Progenitor cell of endocrine pancreas (in vitro differentiated cells): ENCODE results near the gene RELT. TPM values are rescaled to one million over a fixed set of nuclear protein-coding genes. Genes with fewer than 3 reads are reported as not detected.

ENCODE experiments used
- DNase-seq: peaks from one replicate; pipeline ENCODE4 v3.0.0; 2021; ENCODE audit warnings: low spot score; ENCODE audit not compliant: unreplicated experiment
- H3K27ac Mint-ChIP-seq: 2 replicates; pipeline ENCODE4 v1.8.0; 2021; ENCODE audit warnings: mild to moderate bottlenecking, moderate library complexity, mixed read lengths
- H3K27me3 Mint-ChIP-seq: 2 replicates; pipeline ENCODE4 v1.8.0; 2021; ENCODE audit warnings: mixed read lengths
- H3K36me3 Mint-ChIP-seq: 2 replicates; pipeline ENCODE4 v1.8.0; 2022; ENCODE audit warnings: mixed read lengths; ENCODE audit not compliant: insufficient read depth
- H3K4me1 Mint-ChIP-seq: 2 replicates; pipeline ENCODE4 v1.8.0; 2021; ENCODE audit warnings: low read depth, mixed read lengths
- H3K4me3 Mint-ChIP-seq: 2 replicates; pipeline ENCODE4 v1.8.0; 2021; ENCODE audit warnings: low read depth, mild to moderate bottlenecking, moderate library complexity, mixed read lengths
- H3K9me3 Mint-ChIP-seq: 2 replicates; pipeline ENCODE4 v1.8.0; 2021; ENCODE audit warnings: low read depth, mixed read lengths
- CTCF ChIP-seq: fragments of 200-600 bp; sonication (generic); IDR thresholded peaks from one replicate; pipeline ENCODE4 v1.5.0; 2021; ENCODE audit warnings: antibody characterized with exemption, mild to moderate bottlenecking; ENCODE audit not compliant: unreplicated experiment
- total RNA-seq: library from RNA; stranded (reverse); gene quantifications from 2 replicates; pipeline ENCODE4 v1.2.1, GENCODE V29; 2021

RELT gene
- total RNA-seq, 1 donor from 2014 or later, result 5.3 TPM

- no peaks in the 10 kb centered on the region for H3K9me3 Mint-ChIP-seq
- no peak overlapping the region for H3K27ac Mint-ChIP-seq
- H3K4me3 Mint-ChIP-seq, result no peak overlapping the region
Observed at GRCh38 chr11:73348838-73349237, 27.4 kb upstream of the RELT start.

GRCh38 chr11:73349633-73350032, 26.6 kb upstream of the RELT start:
- Mint-ChIP-seq H3K36me3 (peaks cover 11% of the 10 kb centered on the region), H3K4me3 (no peak overlapping the region), H3K9me3 (no peaks in the 10 kb centered on the region), H3K27me3 (no peaks in the 10 kb centered on the region), H3K27ac (no peak overlapping the region), H3K4me1 (peaks cover 4% of the 10 kb centered on the region)
- DNase-seq, result no peak
- no peak for TF ChIP-seq CTCF

More at GRCh38 chr11:73348838-73349237, 27.4 kb upstream of the RELT start:
- H3K36me3 Mint-ChIP-seq, result peaks cover 11% of the 10 kb centered on the region
- peaks cover 4% of the 10 kb centered on the region for H3K4me1 Mint-ChIP-seq
- DNase-seq, result no peak
- no peaks in the 10 kb centered on the region for H3K27me3 Mint-ChIP-seq
- TF ChIP-seq CTCF, result no peak

DNA sequence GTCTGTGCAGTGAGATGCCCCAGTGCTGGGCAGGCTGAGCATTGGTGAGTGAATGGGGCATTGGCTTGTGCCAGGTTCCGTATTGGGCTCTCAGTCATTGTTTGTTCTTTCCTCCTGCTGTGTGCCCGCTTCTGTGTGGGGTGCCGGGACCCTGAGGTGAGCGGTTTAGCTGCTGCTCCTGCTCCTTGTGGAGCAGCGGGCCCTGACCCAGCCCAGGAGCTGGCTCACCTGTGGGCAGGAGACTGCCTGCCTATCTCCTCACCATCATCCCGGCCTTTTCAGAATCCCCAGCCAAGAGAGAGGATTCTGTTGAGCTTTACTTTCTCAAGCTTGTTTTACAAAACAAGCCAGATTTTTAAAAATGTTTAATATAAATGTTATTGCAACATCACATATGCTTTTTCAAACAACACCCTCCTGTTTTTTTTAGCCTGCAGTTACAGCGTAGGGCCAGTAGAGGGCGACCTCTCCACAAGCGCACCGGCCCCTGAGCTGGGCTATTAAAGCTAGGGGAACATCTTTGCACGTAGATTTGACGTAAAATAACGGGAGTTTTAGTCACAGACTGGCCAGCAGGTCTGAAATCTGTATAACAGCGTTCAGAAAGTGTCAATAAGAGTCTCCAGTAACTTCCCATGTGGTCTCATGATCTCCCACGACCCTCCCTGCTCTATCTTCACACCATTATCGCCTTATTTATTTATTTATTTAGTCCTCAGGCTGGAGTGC, 25.1 kb upstream of the RELT start:
- peak overlapping the region; percentile 25 for H3K27ac Mint-ChIP-seq
- H3K4me1 Mint-ChIP-seq, result peaks cover 2% of the 10 kb centered on the region
- TF ChIP-seq CTCF, result peak; percentile 99
- no peaks in the 10 kb centered on the region for H3K9me3 Mint-ChIP-seq
- H3K4me3 Mint-ChIP-seq, result no peak overlapping the region
- DNase-seq, result no peak
- peaks cover 11% of the 10 kb centered on the region for H3K36me3 Mint-ChIP-seq
- no peaks in the 10 kb centered on the region for H3K27me3 Mint-ChIP-seq

- no peak overlapping the region for H3K4me3 Mint-ChIP-seq
- peaks cover 11% of the 10 kb centered on the region for H3K36me3 Mint-ChIP-seq
- no peaks in the 10 kb centered on the region for H3K27me3 Mint-ChIP-seq
- H3K4me1 Mint-ChIP-seq, result no peaks in the 10 kb centered on the region
- no peaks in the 10 kb centered on the region for H3K9me3 Mint-ChIP-seq
- no peak overlapping the region for H3K27ac Mint-ChIP-seq
- no peak for DNase-seq
- TF ChIP-seq CTCF, result no peak
Observed at GRCh38 chr11:73353422-73353821, 22.8 kb upstream of the RELT start.

DNA sequence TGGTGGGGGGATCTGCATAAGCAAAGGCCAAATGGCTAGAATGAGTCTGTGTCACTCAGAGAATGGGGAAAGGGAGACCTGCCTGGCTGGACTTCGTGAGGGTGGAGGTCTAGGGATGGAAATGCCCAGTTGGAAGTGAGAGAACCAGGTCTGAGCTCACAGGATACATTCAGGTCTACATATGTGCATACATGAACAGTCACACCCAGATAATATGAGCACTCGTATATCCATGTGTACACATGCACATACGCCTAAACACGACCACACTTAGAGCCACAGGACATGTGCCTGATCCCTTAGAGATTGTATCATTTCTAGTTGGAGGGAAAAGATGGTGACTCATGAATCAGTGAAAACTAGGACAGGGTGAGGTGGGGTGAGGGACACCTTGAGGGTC, 21.1 kb upstream of the RELT start:
- no peak for DNase-seq
- Mint-ChIP-seq H3K4me1 (no peaks in the 10 kb centered on the region), H3K27ac (no peak overlapping the region), H3K4me3 (no peak overlapping the region), H3K27me3 (no peaks in the 10 kb centered on the region), H3K36me3 (peaks cover 13% of the 10 kb centered on the region), H3K9me3 (no peaks in the 10 kb centered on the region)
- no peak for TF ChIP-seq CTCF
